ENCODE data around the gene FBXW7.

The FBXW7 gene

GRCh38 chr4:152363904-152364303 is 172.0 kb downstream of the FBXW7 start:
- DNase-seq = no peak

GRCh38 chr4:152363086-152363485 is 172.8 kb downstream of the FBXW7 start:
- no peak for DNase-seq

GRCh38 chr4:152360045-152360410 is 175.9 kb downstream of the FBXW7 start:
- DNase-seq = no peak

GRCh38 chr4:152359208-152360044 is 176.5 kb downstream of the FBXW7 start:
- no peak for DNase-seq

- no peak for DNase-seq
Measured at GRCh38 chr4:152357206-152357605, 178.7 kb downstream of the FBXW7 start.

GRCh38 chr4:152356428-152357034 is 179.4 kb downstream of the FBXW7 start:
- DNase-seq = no peak

GRCh38 chr4:152352622-152353116 is 183.2 kb downstream of the FBXW7 start:
- peak; percentile 93 for DNase-seq

GRCh38 chr4:152352215-152352614 is 183.7 kb downstream of the FBXW7 start:
- no peak for DNase-seq

GRCh38 chr4:152351080-152351479 is 184.8 kb downstream of the FBXW7 start:
- DNase-seq = no peak

GRCh38 chr4:152348670-152349069 is 187.2 kb downstream of the FBXW7 start:
- no peak for DNase-seq

- DNase-seq = no peak
Measured at GRCh38 chr4:152346979-152347378, 188.9 kb downstream of the FBXW7 start.

- DNase-seq = no peak
Measured at GRCh38 chr4:152346526-152346925, 189.4 kb downstream of the FBXW7 start.

GRCh38 chr4:152344001-152344400 is 191.9 kb downstream of the FBXW7 start:
- DNase-seq = no peak

- no peak for DNase-seq
Measured at GRCh38 chr4:152342293-152342692, 193.6 kb downstream of the FBXW7 start.

- no peak for DNase-seq
Measured at GRCh38 chr4:152340818-152341217, 195.1 kb downstream of the FBXW7 start.

- no peak for DNase-seq
Measured at GRCh38 chr4:152339576-152339975, 196.3 kb downstream of the FBXW7 start.

GRCh38 chr4:152334931-152335330 is 201.0 kb downstream of the FBXW7 start:
- no peak for DNase-seq

- DNase-seq = no peak
Measured at GRCh38 chr4:152331042-152331441, 204.8 kb downstream of the FBXW7 start.

- DNase-seq = no peak
Measured at GRCh38 chr4:152328582-152328981, 207.3 kb downstream of the FBXW7 start.

GRCh38 chr4:152327606-152328453 is 208.1 kb downstream of the FBXW7 start:
- DNase-seq = no peak

GRCh38 chr4:152325831-152326230 is 210.1 kb downstream of the FBXW7 start:
- no peak for DNase-seq

GRCh38 chr4:152323221-152323620 is 212.7 kb downstream of the FBXW7 start:
- no peak for DNase-seq

GRCh38 chr4:152322656-152323055 is 213.2 kb downstream of the FBXW7 start:
- DNase-seq = no peak

Data from NCI-H82 (cell line).